GM06990 (cell line): ENCODE data around the gene CAPS.

Source experiments
- DNase-seq: peaks from one replicate; pipeline ENCODE4 v3.0.0-alpha.2; 2011; ENCODE audit not compliant: insufficient read length; ENCODE audit errors: extremely low read depth
- H3K27me3 ChIP-seq: replicated peaks from 2 replicates; pipeline ENCODE4 v1.6.0; 2011; ENCODE audit warnings: low read length; ENCODE audit not compliant: control insufficient read depth, insufficient read depth
- H3K36me3 ChIP-seq: 2 replicates; pipeline ENCODE4 v1.5.1; 2011; ENCODE audit warnings: low read length; ENCODE audit not compliant: control insufficient read depth, insufficient read depth
- H3K4me3 ChIP-seq: replicated peaks from 2 replicates; pipeline ENCODE4 v1.5.1; 2011; ENCODE audit warnings: low read depth, mild to moderate bottlenecking, control low read depth, low read length
- CTCF ChIP-seq: IDR thresholded peaks from 2 replicates; pipeline ENCODE4 v1.5.1; 2011; ENCODE audit warnings: low read length, control low read depth, mild to moderate bottlenecking, inconsistent platforms; ENCODE audit not compliant: insufficient read depth, poor library complexity, severe bottlenecking

The CAPS gene

GRCh38 chr19:5891572-5891937 is 22.5 kb upstream of the CAPS start:
- Histone ChIP-seq H3K27me3 (no peaks in the 10 kb centered on the region), H3K4me3 (no peak overlapping the region), H3K36me3 (peaks cover 5% of the 10 kb centered on the region)
- no peak for DNase-seq
- no peak for TF ChIP-seq CTCF

GRCh38 chr19:5891938-5892771 is 21.9 kb upstream of the CAPS start:
- Histone ChIP-seq H3K4me3 (no peak overlapping the region), H3K27me3 (no peaks in the 10 kb centered on the region), H3K36me3 (peaks cover 6% of the 10 kb centered on the region)
- peak; percentile 60 for TF ChIP-seq CTCF
- no peak for DNase-seq

GRCh38 chr19:5892772-5893275 is 21.2 kb upstream of the CAPS start:
- H3K4me3 ChIP-seq = no peak overlapping the region
- H3K36me3 ChIP-seq = peaks cover 6% of the 10 kb centered on the region
- H3K27me3 ChIP-seq = no peaks in the 10 kb centered on the region
- no peak for TF ChIP-seq CTCF
- no peak for DNase-seq

- no peak for TF ChIP-seq CTCF
- Histone ChIP-seq H3K27me3 (no peaks in the 10 kb centered on the region), H3K36me3 (peaks cover 6% of the 10 kb centered on the region), H3K4me3 (no peak overlapping the region)
- no peak for DNase-seq
Observed at GRCh38 chr19:5893296-5893903, 20.7 kb upstream of the CAPS start.

- H3K36me3 ChIP-seq = peaks cover 6% of the 10 kb centered on the region
- DNase-seq = no peak
- no peak for TF ChIP-seq CTCF
- H3K4me3 ChIP-seq = no peak overlapping the region
- no peaks in the 10 kb centered on the region for H3K27me3 ChIP-seq
Observed at GRCh38 chr19:5893907-5894703, 19.9 kb upstream of the CAPS start.
